ENCODE results near the gene SLC24A2.

DNA sequence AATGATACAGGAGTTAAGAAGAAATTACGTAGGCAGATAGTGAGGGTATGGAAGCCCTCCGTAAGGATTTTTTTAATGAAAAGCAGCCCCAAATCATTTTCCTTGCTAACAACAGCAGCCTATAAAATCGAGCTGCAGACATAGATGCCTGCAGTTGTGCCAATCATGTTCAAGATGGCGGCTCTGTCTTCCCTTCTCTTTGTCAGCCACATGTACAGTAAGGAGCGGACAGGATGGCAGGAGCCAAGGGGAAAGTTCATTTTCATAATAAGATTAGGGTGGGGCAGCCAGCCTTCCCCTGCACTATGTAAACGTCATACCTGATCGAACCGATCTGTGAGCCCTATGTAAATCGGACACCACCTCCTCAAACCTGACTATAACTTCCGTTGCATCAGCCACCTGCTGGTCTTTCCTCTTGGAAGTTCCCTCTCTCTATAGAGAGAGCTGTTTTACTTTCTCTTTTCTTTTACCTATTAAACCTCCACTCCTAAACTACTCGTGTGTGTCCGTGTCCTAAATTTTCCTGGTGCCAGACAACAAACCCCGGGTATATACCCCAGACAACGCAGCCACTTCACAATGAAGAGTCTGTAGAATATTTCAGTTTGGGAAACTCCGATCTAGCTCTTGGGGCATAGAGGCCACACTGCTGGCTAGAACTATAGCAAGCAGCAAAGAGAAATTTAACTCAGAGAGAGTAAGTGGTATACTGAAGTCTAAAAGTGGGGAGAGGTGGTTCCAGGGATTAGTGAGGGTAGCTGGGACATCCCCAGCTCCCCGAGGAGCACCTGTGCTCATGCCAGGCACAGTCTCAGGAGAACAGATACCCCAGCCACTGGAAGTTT lies 20.8 kb upstream of the SLC24A2 start:
- TF ChIP-seq YY1 (IDR thresholded peaks at IDR 0.05; ENCODE audit: insufficient read depth, insufficient read length) (no peak), SUZ12 (IDR thresholded peaks at IDR 0.05; ENCODE audit: extremely low read depth, insufficient read depth, insufficient read length) (no peak), ZNF274 (IDR thresholded peaks at IDR 0.05; ENCODE audit: low read depth, low read length) (no peak)
